Measurements from ENCODE around the gene LRRC1. TPM values are rescaled to one million over a fixed set of nuclear protein-coding genes. Genes with fewer than 3 reads are reported as not detected.
A peak's percentile ranks its signal among the peaks of the same experiment; 100 is the strongest.

Gene LRRC1
- total and polyA plus RNA-seq, 2 donors (not counting 1 experiment from before 2014, with no cell fraction given), result 3.8 to 12.1 TPM

- DNase-seq (ENCODE audit: low read depth in 2 of 2), result peak in 1 of 2 donors; percentile 50
- H3K27me3 ChIP-seq (ENCODE audit: control insufficient read depth, insufficient read depth, low read length), result no peaks in the 10 kb centered on the region
- H4K20me1 ChIP-seq (ENCODE audit: control insufficient read depth, extremely low read depth, insufficient read depth, low read length), result no peaks in the 10 kb centered on the region
- no peaks in the 10 kb centered on the region for H3K4me1 ChIP-seq (ENCODE audit: control insufficient read depth, extremely low read depth, insufficient read depth, low read length)
- no peak overlapping the region for H2AFZ ChIP-seq (ENCODE audit: low read length)
- no peak overlapping the region for H3K27ac ChIP-seq (ENCODE audit: insufficient read depth, low read length)
- H3K79me2 ChIP-seq (ENCODE audit: control insufficient read depth, insufficient read depth, low read length), result no peaks in the 10 kb centered on the region
- TF ChIP-seq CTCF (conservative IDR thresholded peaks at IDR 0.05 in 1 of 2, IDR thresholded peaks at IDR 0.05 in 1 of 2; ENCODE audit: low read depth in 1 of 2, low read length in 2 of 2), result no peak
- H3K4me3 ChIP-seq (replicated peaks in 1 of 4; ENCODE audit: control extremely low read depth in 1 of 4, insufficient read depth in 1 of 4, low read depth in 3 of 4, low read length in 4 of 4), result no peak overlapping the region
- no peak overlapping the region for H3K9ac ChIP-seq (ENCODE audit: insufficient read depth, low read length)
- H3K9me3 ChIP-seq (ENCODE audit: control insufficient read depth, insufficient read depth, low read depth, low read length), result no peaks in the 10 kb centered on the region
- no peak overlapping the region for H3K4me2 ChIP-seq (ENCODE audit: extremely low read depth, insufficient read depth, low read length)
- H3K36me3 ChIP-seq (ENCODE audit: control insufficient read depth, insufficient read depth, low read length), result no peaks in the 10 kb centered on the region
Observed at GRCh38 chr6:53915026-53915691, 120.4 kb downstream of the LRRC1 start.

DNA sequence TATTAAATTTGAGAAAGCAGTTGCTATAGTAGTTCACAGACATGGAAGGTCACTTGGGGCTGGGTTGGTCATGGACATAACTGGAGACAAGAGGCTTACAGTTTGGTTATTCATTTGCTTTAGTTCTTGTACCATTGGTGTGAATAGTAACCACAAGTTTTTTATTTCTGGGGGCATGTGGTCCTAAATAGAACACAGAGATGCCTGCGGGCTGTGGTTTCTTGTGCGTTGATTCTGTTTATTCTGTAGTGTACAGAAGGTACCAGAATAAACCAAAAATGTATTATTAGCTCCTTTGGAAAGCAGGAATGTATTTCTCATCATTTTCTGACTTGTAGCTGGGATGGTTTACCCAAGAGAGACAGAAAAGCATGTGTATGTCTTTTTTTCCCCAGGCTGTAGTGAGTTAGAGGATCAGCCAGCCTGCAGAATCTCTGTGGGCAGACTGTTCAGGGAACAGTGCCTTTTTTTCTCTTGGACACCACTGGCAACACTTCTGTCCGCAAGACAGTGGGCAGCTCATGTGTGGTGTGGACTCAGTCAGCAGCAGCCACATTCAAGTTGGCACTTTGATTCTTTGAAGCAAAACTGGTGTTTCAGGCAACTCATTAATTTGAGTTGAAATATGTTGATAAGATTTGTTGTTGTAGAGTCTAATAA, 122.1 kb downstream of the LRRC1 start:
- no peak overlapping the region for H3K27ac ChIP-seq (ENCODE audit: insufficient read depth, low read length)
- no peaks in the 10 kb centered on the region for H3K9me3 ChIP-seq (ENCODE audit: control insufficient read depth, insufficient read depth, low read depth, low read length)
- no peak overlapping the region for H2AFZ ChIP-seq (ENCODE audit: low read length)
- H3K79me2 ChIP-seq (ENCODE audit: control insufficient read depth, insufficient read depth, low read length), result no peaks in the 10 kb centered on the region
- H3K9ac ChIP-seq (ENCODE audit: insufficient read depth, low read length), result no peak overlapping the region
- no peak for DNase-seq (ENCODE audit: low read depth in 2 of 2)
- H3K4me2 ChIP-seq (ENCODE audit: extremely low read depth, insufficient read depth, low read length), result no peak overlapping the region
- H3K36me3 ChIP-seq (ENCODE audit: control insufficient read depth, insufficient read depth, low read length), result no peaks in the 10 kb centered on the region
- no peaks in the 10 kb centered on the region for H3K4me1 ChIP-seq (ENCODE audit: control insufficient read depth, extremely low read depth, insufficient read depth, low read length)
- H4K20me1 ChIP-seq (ENCODE audit: control insufficient read depth, extremely low read depth, insufficient read depth, low read length), result no peaks in the 10 kb centered on the region
- TF ChIP-seq EZH2 (IDR thresholded peaks at IDR 0.05; ENCODE audit: low read length, missing control alignments), result no peak
- TF ChIP-seq CTCF (conservative IDR thresholded peaks at IDR 0.05 in 1 of 2, IDR thresholded peaks at IDR 0.05 in 1 of 2; ENCODE audit: low read depth in 1 of 2, low read length in 2 of 2), result no peak
- H3K4me3 ChIP-seq (replicated peaks in 1 of 4; ENCODE audit: control extremely low read depth in 1 of 4, insufficient read depth in 1 of 4, low read depth in 3 of 4, low read length in 4 of 4), result no peak overlapping the region
- no peaks in the 10 kb centered on the region for H3K27me3 ChIP-seq (ENCODE audit: control insufficient read depth, insufficient read depth, low read length)

- no peak overlapping the region for H2AFZ ChIP-seq (ENCODE audit: low read length)
- no peak overlapping the region for H3K4me2 ChIP-seq (ENCODE audit: extremely low read depth, insufficient read depth, low read length)
- no peak overlapping the region for H3K4me3 ChIP-seq (replicated peaks in 1 of 4; ENCODE audit: control extremely low read depth in 1 of 4, insufficient read depth in 1 of 4, low read depth in 3 of 4, low read length in 4 of 4)
- no peak overlapping the region for H3K9ac ChIP-seq (ENCODE audit: insufficient read depth, low read length)
- no peak overlapping the region for H3K27ac ChIP-seq (ENCODE audit: insufficient read depth, low read length)
- H3K9me3 ChIP-seq (ENCODE audit: control insufficient read depth, insufficient read depth, low read depth, low read length), result no peaks in the 10 kb centered on the region
- no peaks in the 10 kb centered on the region for H3K36me3 ChIP-seq (ENCODE audit: control insufficient read depth, insufficient read depth, low read length)
- H3K4me1 ChIP-seq (ENCODE audit: control insufficient read depth, extremely low read depth, insufficient read depth, low read length), result no peaks in the 10 kb centered on the region
- no peak for DNase-seq (ENCODE audit: low read depth in 2 of 2)
- no peaks in the 10 kb centered on the region for H3K27me3 ChIP-seq (ENCODE audit: control insufficient read depth, insufficient read depth, low read length)
- no peak for TF ChIP-seq EZH2 (IDR thresholded peaks at IDR 0.05; ENCODE audit: low read length, missing control alignments)
- no peak for TF ChIP-seq CTCF (conservative IDR thresholded peaks at IDR 0.05 in 1 of 2, IDR thresholded peaks at IDR 0.05 in 1 of 2; ENCODE audit: low read depth in 1 of 2, low read length in 2 of 2)
- no peaks in the 10 kb centered on the region for H3K79me2 ChIP-seq (ENCODE audit: control insufficient read depth, insufficient read depth, low read length)
- H4K20me1 ChIP-seq (ENCODE audit: control insufficient read depth, extremely low read depth, insufficient read depth, low read length), result no peaks in the 10 kb centered on the region
Observed at GRCh38 chr6:53917464-53917842, 122.6 kb downstream of the LRRC1 start.

All from fibroblast of lung (primary cell).